GM12801 (cell line): ENCODE measurements around the gene EML3.

Experiments
- CTCF ChIP-seq: IDR thresholded peaks from one replicate; pipeline ENCODE4 v1.5.1; 2011; ENCODE audit warnings: control low read depth; ENCODE audit not compliant: insufficient read length; ENCODE audit errors: extremely low read depth

EML3 gene

GRCh38 chr11:62555464-62556107 is 57.0 kb downstream of the EML3 start:
- TF ChIP-seq CTCF = no peak

GRCh38 chr11:62554387-62555167 is 58.0 kb downstream of the EML3 start:
- TF ChIP-seq CTCF = no peak

GRCh38 chr11:62553839-62554361 is 58.7 kb downstream of the EML3 start:
- TF ChIP-seq CTCF = no peak

- no peak for TF ChIP-seq CTCF
Observed at GRCh38 chr11:62553080-62553838, 59.3 kb downstream of the EML3 start.

GRCh38 chr11:62552485-62553079 is 60.0 kb downstream of the EML3 start:
- TF ChIP-seq CTCF = no peak
